SH-SY5Y (cell line): ENCODE data around the gene PRDX6.

ENCODE experiments used
- GATA2 ChIP-seq: IDR thresholded peaks from 2 replicates; pipeline ENCODE4 v1.6.1; 2011; ENCODE audit warnings: mild to moderate bottlenecking, low read depth, low read length
- GATA3 ChIP-seq: IDR thresholded peaks from 2 replicates; pipeline ENCODE4 v1.6.1; 2011; ENCODE audit warnings: low read depth, mild to moderate bottlenecking, low read length, moderate library complexity

GRCh38 chr1:173432331-173432730 lies 44.8 kb upstream of the PRDX6 start:
- TF ChIP-seq GATA2: no peak
- no peak for TF ChIP-seq GATA3
